Astrocyte of the cerebellum (primary cell): ENCODE results near the gene CSH1.

Experiments used
- DNase-seq: peaks from one replicate; pipeline ENCODE4 v3.0.0-alpha.2; 2011; ENCODE audit warnings: low read depth
- H3K4me3 ChIP-seq: 2 replicates; pipeline ENCODE4 v1.5.1; 2011; ENCODE audit warnings: mild to moderate bottlenecking, low read depth, low read length, moderate library complexity
- in situ Hi-C: cut with HindIII; loops from 2 replicates; pipeline ENCODE4 v1.10.0; 2017; ENCODE audit warnings: low sequenced_read_pairs
- TF ChIP-seq, protein P1 (sequence below): IDR thresholded peaks from 2 replicates; pipeline ENCODE4 v1.5.1; 2012; ENCODE audit warnings: low read length, low read depth, moderate library complexity, mild to moderate bottlenecking; ENCODE audit errors: missing control alignments

Gene CSH1

DNA sequence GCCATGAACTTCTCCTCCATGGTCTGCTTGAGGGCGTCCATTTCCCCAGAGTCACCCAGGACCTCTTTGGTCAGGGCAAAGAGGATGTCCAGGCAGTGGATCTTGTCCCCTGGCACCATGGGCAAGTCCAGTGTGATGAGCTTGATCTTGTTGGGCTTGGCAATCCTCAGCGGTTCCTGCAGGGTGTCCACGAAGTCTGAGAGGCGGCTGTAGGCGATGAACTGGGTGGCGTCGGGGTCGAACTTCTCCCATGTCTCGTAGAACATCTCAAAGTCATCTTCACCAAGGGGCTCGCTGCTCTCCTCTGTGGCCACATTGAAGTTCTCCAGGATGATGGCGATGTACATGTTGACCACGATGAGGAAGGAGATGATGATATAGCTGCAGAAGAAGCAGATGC lies 44.8 kb upstream of the CSH1 start:
- TF ChIP-seq, protein P1, sequence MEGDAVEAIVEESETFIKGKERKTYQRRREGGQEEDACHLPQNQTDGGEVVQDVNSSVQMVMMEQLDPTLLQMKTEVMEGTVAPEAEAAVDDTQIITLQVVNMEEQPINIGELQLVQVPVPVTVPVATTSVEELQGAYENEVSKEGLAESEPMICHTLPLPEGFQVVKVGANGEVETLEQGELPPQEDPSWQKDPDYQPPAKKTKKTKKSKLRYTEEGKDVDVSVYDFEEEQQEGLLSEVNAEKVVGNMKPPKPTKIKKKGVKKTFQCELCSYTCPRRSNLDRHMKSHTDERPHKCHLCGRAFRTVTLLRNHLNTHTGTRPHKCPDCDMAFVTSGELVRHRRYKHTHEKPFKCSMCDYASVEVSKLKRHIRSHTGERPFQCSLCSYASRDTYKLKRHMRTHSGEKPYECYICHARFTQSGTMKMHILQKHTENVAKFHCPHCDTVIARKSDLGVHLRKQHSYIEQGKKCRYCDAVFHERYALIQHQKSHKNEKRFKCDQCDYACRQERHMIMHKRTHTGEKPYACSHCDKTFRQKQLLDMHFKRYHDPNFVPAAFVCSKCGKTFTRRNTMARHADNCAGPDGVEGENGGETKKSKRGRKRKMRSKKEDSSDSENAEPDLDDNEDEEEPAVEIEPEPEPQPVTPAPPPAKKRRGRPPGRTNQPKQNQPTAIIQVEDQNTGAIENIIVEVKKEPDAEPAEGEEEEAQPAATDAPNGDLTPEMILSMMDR, result no peak
- no peak for DNase-seq
- in situ Hi-C loops, result loop anchor here (5.0 kb wide), 1 partner anchor 76 kb away; no protein-coding TSS in a partner anchor
- no peak overlapping the region for H3K4me3 ChIP-seq

- DNase-seq, result no peak
- no peak overlapping the region for H3K4me3 ChIP-seq
- in situ Hi-C loops, result loop anchor here (5.0 kb wide), 1 partner anchor 77 kb away; no protein-coding TSS in a partner anchor
- TF ChIP-seq, protein P1, result no peak
Observed at GRCh38 chr17:63940584-63940983, 44.2 kb upstream of the CSH1 start.

GRCh38 chr17:63939884-63940283 lies 43.5 kb upstream of the CSH1 start:
- in situ Hi-C loops, result loop anchor here (5.0 kb wide), 1 partner anchor 77 kb away; no protein-coding TSS in a partner anchor
- TF ChIP-seq, protein P1, result no peak

DNA sequence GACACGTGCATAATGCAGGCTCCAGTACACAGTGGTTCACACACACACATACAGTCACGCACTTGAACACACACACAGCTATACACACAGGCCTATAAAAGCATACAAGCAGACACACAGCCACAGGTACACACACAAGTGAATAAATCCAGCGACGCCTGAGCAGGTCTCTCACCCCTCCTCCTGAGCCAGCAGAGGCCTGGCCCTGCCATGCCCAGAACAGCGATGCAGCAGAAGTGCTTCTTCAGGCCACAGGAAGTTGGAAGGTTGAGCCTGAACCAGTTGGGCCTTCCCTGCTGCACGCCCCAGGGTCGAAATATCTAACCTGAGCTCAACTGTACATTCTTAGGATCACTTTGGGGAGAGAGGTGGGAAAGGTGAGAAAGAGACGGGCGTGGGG lies 43.0 kb upstream of the CSH1 start:
- TF ChIP-seq, protein P1, result no peak
- H3K4me3 ChIP-seq, result no peak overlapping the region
- in situ Hi-C loops, result no loop called here
- DNase-seq, result no peak

More at GRCh38 chr17:63939884-63940283, 43.5 kb upstream of the CSH1 start:
- no peak for DNase-seq
- H3K4me3 ChIP-seq, result no peak overlapping the region

DNA sequence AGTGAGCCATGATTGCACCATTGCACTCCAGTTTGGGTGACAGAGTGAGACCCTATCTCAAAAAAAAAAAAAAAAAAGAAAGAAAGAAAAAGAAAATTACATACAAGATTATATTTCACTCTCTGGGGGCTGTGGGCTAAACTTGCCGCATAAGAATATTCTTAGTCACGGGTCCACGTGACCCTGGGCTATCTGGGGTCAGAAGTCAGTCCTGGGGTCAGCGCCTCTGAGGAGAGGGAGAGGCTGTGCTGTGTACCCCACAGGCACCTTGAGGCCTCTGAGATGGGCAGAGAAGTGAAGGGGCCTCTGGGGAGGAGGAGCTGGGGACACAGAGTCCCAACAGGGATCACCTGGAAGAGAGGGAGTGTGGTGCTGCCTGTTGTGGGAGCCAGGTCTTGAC lies 41.5 kb upstream of the CSH1 start:
- TF ChIP-seq, protein P1, result no peak
- no peak overlapping the region for H3K4me3 ChIP-seq
- in situ Hi-C loops, result no loop called here

DNA sequence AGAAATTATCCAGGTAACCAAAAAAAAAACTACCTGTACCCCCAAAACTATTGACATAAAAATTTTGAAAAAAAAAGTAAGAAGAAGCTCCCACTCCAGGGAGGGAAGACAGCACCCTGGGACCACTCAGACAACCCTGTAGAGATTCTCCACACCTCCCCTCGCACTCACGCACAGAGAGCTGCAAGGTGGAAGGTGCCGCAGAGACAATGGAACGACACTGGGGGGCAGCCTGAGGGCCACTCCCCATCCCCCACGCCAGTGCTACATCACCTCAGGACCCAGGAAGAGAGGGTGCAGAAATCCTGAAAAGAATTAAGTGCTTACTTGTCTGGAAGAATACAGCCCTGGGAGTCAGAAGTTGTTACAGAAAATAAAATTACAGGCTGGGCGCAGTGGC lies 40.9 kb upstream of the CSH1 start:
- no peak for DNase-seq
- TF ChIP-seq, protein P1, result no peak
- H3K4me3 ChIP-seq, result no peak overlapping the region
- in situ Hi-C loops, result no loop called here

More for the DNA sequence above, 41.5 kb upstream of the CSH1 start:
- DNase-seq, result no peak
